Right lobe of liver (tissue), 4 donors: ENCODE data around the gene GTPBP2.

Experiments used
- CTCF ChIP-seq, 4 donors: fragments of 200-600 bp in 3 of 4; fragments of 450-650 bp in 1 of 4; IDR thresholded peaks; one replicate each; pipeline versions ENCODE4 v1.5.1 to v1.8.0; 2016 to 2022; ENCODE audit warnings: antibody characterized with exemption in 4 of 4, mild to moderate bottlenecking in 2 of 4
- POLR2A ChIP-seq: fragments of 450-650 bp; IDR thresholded peaks from one replicate; pipeline ENCODE4 v1.6.1; 2017; ENCODE audit warnings: antibody characterized with exemption, mild to moderate bottlenecking
- donor health status: DM: no; HTN: no; CAD: no.
- donor health status: DM: no; HTN: no; CAD: no.
- donor health status: DM: no; HTN: yes; CAD: no.

GRCh38 chr6:43609402-43609801 is 19.7 kb downstream of the GTPBP2 start:
- TF ChIP-seq POLR2A (no peak), CTCF (IDR thresholded peaks at IDR 0.05) (no peak)
